ENCODE measurements around the gene KHDRBS2.
A peak's percentile ranks its signal among the peaks of the same experiment; 100 is the strongest.

KHDRBS2 gene

GRCh38 chr6:61901748-61902147 is 384.3 kb downstream of the KHDRBS2 start:
- no peak overlapping the region for H3K4me3 ChIP-seq (ENCODE audit: low read depth, low read length)
- no peak for DNase-seq (ENCODE audit: low read depth)
- no peak for TF ChIP-seq POLR2A (IDR thresholded peaks at IDR 0.05; ENCODE audit: extremely low read depth, insufficient read length)
- TF ChIP-seq MAX (IDR thresholded peaks at IDR 0.05; ENCODE audit: low read depth, low read length) = no peak
- no peak for TF ChIP-seq MYC (IDR thresholded peaks at IDR 0.05; ENCODE audit: low read depth, low read length)
- TF ChIP-seq, protein P1, sequence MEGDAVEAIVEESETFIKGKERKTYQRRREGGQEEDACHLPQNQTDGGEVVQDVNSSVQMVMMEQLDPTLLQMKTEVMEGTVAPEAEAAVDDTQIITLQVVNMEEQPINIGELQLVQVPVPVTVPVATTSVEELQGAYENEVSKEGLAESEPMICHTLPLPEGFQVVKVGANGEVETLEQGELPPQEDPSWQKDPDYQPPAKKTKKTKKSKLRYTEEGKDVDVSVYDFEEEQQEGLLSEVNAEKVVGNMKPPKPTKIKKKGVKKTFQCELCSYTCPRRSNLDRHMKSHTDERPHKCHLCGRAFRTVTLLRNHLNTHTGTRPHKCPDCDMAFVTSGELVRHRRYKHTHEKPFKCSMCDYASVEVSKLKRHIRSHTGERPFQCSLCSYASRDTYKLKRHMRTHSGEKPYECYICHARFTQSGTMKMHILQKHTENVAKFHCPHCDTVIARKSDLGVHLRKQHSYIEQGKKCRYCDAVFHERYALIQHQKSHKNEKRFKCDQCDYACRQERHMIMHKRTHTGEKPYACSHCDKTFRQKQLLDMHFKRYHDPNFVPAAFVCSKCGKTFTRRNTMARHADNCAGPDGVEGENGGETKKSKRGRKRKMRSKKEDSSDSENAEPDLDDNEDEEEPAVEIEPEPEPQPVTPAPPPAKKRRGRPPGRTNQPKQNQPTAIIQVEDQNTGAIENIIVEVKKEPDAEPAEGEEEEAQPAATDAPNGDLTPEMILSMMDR (IDR thresholded peaks at IDR 0.05; ENCODE audit: low read depth, low read length) = no peak

GRCh38 chr6:61894536-61894935 is 391.5 kb downstream of the KHDRBS2 start:
- H3K4me3 ChIP-seq (ENCODE audit: low read depth, low read length) = no peak overlapping the region
- DNase-seq (ENCODE audit: low read depth) = no peak
- TF ChIP-seq MAX (IDR thresholded peaks at IDR 0.05; ENCODE audit: low read depth, low read length) (no peak), POLR2A (IDR thresholded peaks at IDR 0.05; ENCODE audit: extremely low read depth, insufficient read length) (no peak), MYC (IDR thresholded peaks at IDR 0.05; ENCODE audit: low read depth, low read length) (no peak)
- TF ChIP-seq, protein P1 (IDR thresholded peaks at IDR 0.05; ENCODE audit: low read depth, low read length) = no peak

GRCh38 chr6:61887423-61887822 is 398.6 kb downstream of the KHDRBS2 start:
- TF ChIP-seq, protein P1 (IDR thresholded peaks at IDR 0.05; ENCODE audit: low read depth, low read length) = no peak
- TF ChIP-seq MAX (IDR thresholded peaks at IDR 0.05; ENCODE audit: low read depth, low read length) (no peak), POLR2A (IDR thresholded peaks at IDR 0.05; ENCODE audit: extremely low read depth, insufficient read length) (no peak), MYC (IDR thresholded peaks at IDR 0.05; ENCODE audit: low read depth, low read length) (no peak)
- no peak for DNase-seq (ENCODE audit: low read depth)
- H3K4me3 ChIP-seq (ENCODE audit: low read depth, low read length) = no peak overlapping the region

DNA sequence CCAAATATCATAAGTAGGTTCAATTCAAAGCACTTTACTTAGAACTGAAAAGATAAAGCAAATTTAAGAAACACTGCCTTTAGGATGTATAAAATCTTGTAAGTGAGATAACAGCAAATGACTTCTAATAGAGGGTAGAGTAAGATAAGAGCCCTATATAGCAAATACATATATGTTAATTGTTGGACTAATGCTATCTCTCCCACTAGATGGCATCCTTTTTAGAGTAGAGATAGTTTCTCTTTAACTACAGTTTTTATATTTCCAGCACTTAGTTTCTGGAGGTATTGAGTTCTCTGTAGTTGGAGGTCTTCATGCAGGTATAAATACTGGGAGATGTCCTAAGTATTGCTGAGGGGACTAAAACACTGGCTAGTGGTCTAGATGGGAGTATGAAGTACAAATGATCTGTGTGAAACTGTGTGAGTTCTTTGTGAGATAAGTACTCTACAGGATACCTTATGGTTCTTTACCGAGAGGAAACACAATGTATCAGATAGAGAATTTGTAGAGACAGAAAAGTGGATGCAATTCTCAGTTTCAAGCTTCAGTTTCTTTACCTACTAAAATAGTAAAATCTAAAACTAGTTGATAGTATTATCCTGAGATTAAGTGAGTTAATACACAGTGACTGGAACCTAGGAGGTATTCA is 399.3 kb downstream of the KHDRBS2 start:
- TF ChIP-seq POLR2A (IDR thresholded peaks at IDR 0.05; ENCODE audit: extremely low read depth, insufficient read length) = no peak
- no peak for TF ChIP-seq MYC (IDR thresholded peaks at IDR 0.05; ENCODE audit: low read depth, low read length)
- TF ChIP-seq MAX (IDR thresholded peaks at IDR 0.05; ENCODE audit: low read depth, low read length) = no peak
- TF ChIP-seq, protein P1 (IDR thresholded peaks at IDR 0.05; ENCODE audit: low read depth, low read length) = peak; percentile 9
- DNase-seq (ENCODE audit: low read depth) = peak; percentile 25
- H3K4me3 ChIP-seq (ENCODE audit: low read depth, low read length) = no peak overlapping the region

GRCh38 chr6:61869632-61870400 is 416.2 kb downstream of the KHDRBS2 start:
- no peak overlapping the region for H3K4me3 ChIP-seq (ENCODE audit: low read depth, low read length)
- no peak for TF ChIP-seq MAX (IDR thresholded peaks at IDR 0.05; ENCODE audit: low read depth, low read length)
- no peak for TF ChIP-seq POLR2A (IDR thresholded peaks at IDR 0.05; ENCODE audit: extremely low read depth, insufficient read length)
- no peak for TF ChIP-seq MYC (IDR thresholded peaks at IDR 0.05; ENCODE audit: low read depth, low read length)
- TF ChIP-seq, protein P1 (IDR thresholded peaks at IDR 0.05; ENCODE audit: low read depth, low read length) = no peak
- no peak for DNase-seq (ENCODE audit: low read depth)
